ENCODE results near the gene U2SURP. TPM values are rescaled to one million over a fixed set of nuclear protein-coding genes. Genes with fewer than 3 reads are reported as not detected.

Gene U2SURP
- total RNA-seq, 2 donors from 2014 or later = 53.1 to 91.5 TPM

DNA sequence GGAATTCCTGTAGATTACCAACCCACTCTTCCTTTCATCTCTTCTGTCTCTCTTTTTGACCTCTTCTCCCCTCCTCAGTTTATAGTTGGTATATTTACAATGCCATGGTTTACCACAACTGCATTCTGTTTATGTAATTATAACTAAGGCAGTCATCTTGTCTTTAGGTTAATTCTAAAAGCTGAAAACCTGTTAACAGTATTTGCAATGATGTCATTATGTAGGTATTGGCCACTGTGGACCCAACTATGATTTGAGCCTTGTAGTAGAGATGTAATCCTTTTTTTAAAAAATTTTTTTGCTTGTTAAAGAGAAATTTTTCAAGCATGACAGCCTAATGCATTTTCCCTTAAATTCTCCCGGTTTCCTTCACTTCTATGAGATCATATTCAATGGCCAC lies 87.5 kb downstream of the U2SURP start:
- Histone ChIP-seq H3K9me3 (no peaks in the 10 kb centered on the region), H3K36me3 (no peaks in the 10 kb centered on the region), H3K4me3 (no peak overlapping the region), H3K4me1 (ENCODE audit: control insufficient read depth in 1 of 2, low read depth in 2 of 2) (no peaks in the 10 kb centered on the region), H3K27ac (no peak overlapping the region), H3K27me3 (replicated peaks; ENCODE audit: insufficient read depth) (no peaks in the 10 kb centered on the region)
- TF ChIP-seq, protein P1, sequence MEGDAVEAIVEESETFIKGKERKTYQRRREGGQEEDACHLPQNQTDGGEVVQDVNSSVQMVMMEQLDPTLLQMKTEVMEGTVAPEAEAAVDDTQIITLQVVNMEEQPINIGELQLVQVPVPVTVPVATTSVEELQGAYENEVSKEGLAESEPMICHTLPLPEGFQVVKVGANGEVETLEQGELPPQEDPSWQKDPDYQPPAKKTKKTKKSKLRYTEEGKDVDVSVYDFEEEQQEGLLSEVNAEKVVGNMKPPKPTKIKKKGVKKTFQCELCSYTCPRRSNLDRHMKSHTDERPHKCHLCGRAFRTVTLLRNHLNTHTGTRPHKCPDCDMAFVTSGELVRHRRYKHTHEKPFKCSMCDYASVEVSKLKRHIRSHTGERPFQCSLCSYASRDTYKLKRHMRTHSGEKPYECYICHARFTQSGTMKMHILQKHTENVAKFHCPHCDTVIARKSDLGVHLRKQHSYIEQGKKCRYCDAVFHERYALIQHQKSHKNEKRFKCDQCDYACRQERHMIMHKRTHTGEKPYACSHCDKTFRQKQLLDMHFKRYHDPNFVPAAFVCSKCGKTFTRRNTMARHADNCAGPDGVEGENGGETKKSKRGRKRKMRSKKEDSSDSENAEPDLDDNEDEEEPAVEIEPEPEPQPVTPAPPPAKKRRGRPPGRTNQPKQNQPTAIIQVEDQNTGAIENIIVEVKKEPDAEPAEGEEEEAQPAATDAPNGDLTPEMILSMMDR (IDR thresholded peaks at IDR 0.05) = no peak
- ATAC-seq (ENCODE audit: insufficient number of reproducible peaks, low FRiP score, low read depth) (no peak), DNase-seq (ENCODE audit: low spot score) (no peak)

DNA sequence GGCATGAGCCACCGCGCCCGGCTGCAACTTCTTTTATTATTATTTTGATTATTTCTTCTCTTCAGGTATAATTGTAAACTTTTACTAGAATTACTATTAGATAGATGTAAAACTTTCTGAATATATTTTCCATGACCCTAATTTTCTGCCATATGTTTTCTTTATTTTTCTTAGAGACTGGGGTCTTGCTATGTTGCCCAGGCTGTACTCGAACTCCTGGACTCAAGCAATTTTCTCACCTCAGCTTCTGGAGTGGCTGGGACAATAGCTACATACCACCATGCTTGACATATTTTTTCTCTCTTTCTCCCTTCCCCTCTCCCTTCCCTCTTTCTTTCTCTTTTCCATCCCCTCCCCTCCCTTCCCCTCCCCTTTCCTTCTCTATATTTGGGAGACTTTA lies 88.6 kb downstream of the U2SURP start:
- H3K27me3 ChIP-seq (replicated peaks; ENCODE audit: insufficient read depth) = no peaks in the 10 kb centered on the region
- H3K9me3 ChIP-seq = no peaks in the 10 kb centered on the region
- no peak overlapping the region for H3K4me3 ChIP-seq
- no peak overlapping the region for H3K27ac ChIP-seq
- TF ChIP-seq, protein P1 (IDR thresholded peaks at IDR 0.05) = no peak
- no peaks in the 10 kb centered on the region for H3K4me1 ChIP-seq (ENCODE audit: control insufficient read depth in 1 of 2, low read depth in 2 of 2)
- ATAC-seq (ENCODE audit: insufficient number of reproducible peaks, low FRiP score, low read depth) = no peak
- no peak for DNase-seq (ENCODE audit: low spot score)
- no peaks in the 10 kb centered on the region for H3K36me3 ChIP-seq

DNA sequence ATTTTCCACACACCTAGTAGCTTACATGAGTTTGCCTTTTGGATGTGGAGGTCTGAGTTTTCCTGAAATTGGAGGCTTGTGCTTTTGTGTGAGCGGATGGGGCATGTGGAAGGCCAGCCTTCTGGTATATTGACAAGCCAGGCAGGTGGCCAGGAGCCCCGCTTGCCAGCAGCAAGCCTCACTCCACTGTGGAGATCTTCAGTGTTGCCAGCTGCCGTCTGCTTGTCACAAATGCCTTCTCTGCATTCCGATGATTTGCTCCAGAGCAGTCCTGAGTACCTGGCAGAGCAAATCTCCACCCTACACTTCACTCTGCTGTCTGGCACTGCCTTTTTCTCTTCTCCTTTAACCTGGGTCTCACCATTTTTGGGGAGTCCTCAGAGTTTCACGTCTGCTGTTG lies 89.1 kb downstream of the U2SURP start:
- no peaks in the 10 kb centered on the region for H3K36me3 ChIP-seq
- TF ChIP-seq, protein P1 (IDR thresholded peaks at IDR 0.05) = no peak
- H3K27ac ChIP-seq = no peak overlapping the region
- H3K4me1 ChIP-seq (ENCODE audit: control insufficient read depth in 1 of 2, low read depth in 2 of 2) = no peaks in the 10 kb centered on the region
- no peak overlapping the region for H3K4me3 ChIP-seq
- DNase-seq (ENCODE audit: low spot score) (no peak), ATAC-seq (ENCODE audit: insufficient number of reproducible peaks, low FRiP score, low read depth) (no peak)
- H3K27me3 ChIP-seq (replicated peaks; ENCODE audit: insufficient read depth) = no peaks in the 10 kb centered on the region
- H3K9me3 ChIP-seq = no peaks in the 10 kb centered on the region

DNA sequence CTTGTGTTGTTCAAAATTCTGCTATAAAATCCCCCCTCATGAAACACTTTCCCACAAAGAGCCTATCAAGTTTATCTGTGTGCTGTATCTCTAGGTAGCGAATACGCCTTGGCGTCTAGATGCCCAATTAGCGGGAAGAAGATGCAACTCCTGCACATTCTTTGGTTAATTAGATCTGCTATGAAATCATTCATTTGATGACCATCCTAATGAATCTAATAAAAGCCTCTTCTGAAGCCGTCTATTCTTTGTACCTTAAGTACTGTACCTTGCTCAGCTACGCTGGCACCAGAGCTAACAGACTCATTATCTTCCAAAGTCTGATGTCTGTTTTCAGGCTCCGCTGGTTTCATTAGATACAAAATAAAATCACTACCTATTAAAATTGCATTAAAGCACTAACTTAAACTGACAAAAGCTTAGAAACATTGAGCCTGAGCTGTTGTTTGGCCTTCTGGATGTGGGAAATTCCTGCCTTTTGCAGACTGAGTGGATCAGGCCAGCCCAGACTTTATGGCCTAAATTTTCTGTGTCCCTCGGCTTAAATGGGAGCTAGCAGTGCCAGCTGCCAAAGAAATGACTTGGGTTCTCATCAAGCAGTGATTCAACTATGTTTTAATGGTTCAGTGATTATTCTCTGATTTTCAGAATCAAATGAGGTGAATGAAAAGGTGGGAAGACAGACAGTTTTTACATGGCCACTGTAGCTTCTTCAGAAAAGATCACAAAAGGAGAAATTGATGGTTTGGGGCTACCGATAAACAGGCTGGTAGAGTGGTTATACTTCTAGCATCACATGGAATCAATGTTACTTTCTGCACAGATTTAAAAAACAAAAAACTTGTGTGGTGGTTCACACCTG lies 89.8 kb downstream of the U2SURP start:
- no peaks in the 10 kb centered on the region for H3K36me3 ChIP-seq
- no peak overlapping the region for H3K27ac ChIP-seq
- no peaks in the 10 kb centered on the region for H3K4me1 ChIP-seq (ENCODE audit: control insufficient read depth in 1 of 2, low read depth in 2 of 2)
- DNase-seq (ENCODE audit: low spot score) (no peak), ATAC-seq (ENCODE audit: insufficient number of reproducible peaks, low FRiP score, low read depth) (no peak)
- TF ChIP-seq, protein P1 (IDR thresholded peaks at IDR 0.05) = no peak
- H3K27me3 ChIP-seq (replicated peaks; ENCODE audit: insufficient read depth) = no peaks in the 10 kb centered on the region
- H3K9me3 ChIP-seq = no peaks in the 10 kb centered on the region
- no peak overlapping the region for H3K4me3 ChIP-seq

DNA sequence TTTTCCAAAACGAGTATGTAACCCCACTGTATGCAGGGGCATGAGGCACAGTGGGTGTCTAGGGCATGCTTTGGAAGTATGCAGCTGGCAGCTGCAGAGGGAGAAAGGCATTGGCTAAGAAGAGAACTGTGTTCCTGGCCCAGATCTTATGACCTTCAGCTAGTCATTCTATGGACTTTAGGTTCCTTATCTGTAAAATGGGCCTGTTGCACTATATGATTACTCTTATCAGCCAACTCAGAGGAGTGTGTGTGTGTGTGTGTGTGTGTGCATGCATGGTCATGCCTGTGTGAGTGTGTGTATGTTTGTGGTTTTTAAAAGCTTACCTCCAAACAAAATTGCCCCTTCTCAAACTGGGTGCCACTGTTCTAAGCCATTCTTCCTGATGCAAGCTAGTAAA lies 90.8 kb downstream of the U2SURP start:
- no peak for DNase-seq (ENCODE audit: low spot score)
- Histone ChIP-seq H3K36me3 (no peaks in the 10 kb centered on the region), H3K27ac (no peak overlapping the region), H3K4me1 (ENCODE audit: control insufficient read depth in 1 of 2, low read depth in 2 of 2) (no peaks in the 10 kb centered on the region), H3K4me3 (no peak overlapping the region), H3K9me3 (no peaks in the 10 kb centered on the region), H3K27me3 (replicated peaks; ENCODE audit: insufficient read depth) (no peaks in the 10 kb centered on the region)
- no peak for ATAC-seq (ENCODE audit: insufficient number of reproducible peaks, low FRiP score, low read depth)
- TF ChIP-seq, protein P1 (IDR thresholded peaks at IDR 0.05) = no peak
